Central memory CD8-positive, alpha-beta T cell (primary cell): ENCODE data around the gene BBIP1.
A peak's percentile ranks its signal among the peaks of the same experiment; 100 is the strongest.

ENCODE experiments used
- ATAC-seq: fragments of 150-1000 bp; cut with Tn5 transposase; replicated peaks from 2 replicates; pipeline ENCODE4 v1.10.0; 2022; ENCODE audit warnings: mild to moderate bottlenecking, moderate FRiP score, moderate number of reproducible peaks; ENCODE audit not compliant: poor library complexity, severe bottlenecking; ENCODE audit errors: extremely low read depth
- DNase-seq, 2 donors: peaks; one replicate each; pipeline ENCODE4 v3.0.0; 2021; ENCODE audit warnings: low spot score in 2 of 2
- H3K27ac Mint-ChIP-seq: one replicate; pipeline ENCODE4 v1.8.0; 2022; ENCODE audit warnings: low read depth, mild to moderate bottlenecking, moderate library complexity, mixed read lengths
- H3K27me3 Mint-ChIP-seq: one replicate; pipeline ENCODE4 v1.8.0; 2022; ENCODE audit warnings: mixed read lengths
- H3K36me3 Mint-ChIP-seq: one replicate; pipeline ENCODE4 v1.8.0; 2022; ENCODE audit warnings: mild to moderate bottlenecking, moderate library complexity, mixed read lengths; ENCODE audit not compliant: insufficient read depth
- H3K4me1 Mint-ChIP-seq: one replicate; pipeline ENCODE4 v1.8.0; 2022; ENCODE audit warnings: mixed read lengths
- H3K4me3 Mint-ChIP-seq: one replicate; pipeline ENCODE4 v1.8.0; 2022; ENCODE audit warnings: mild to moderate bottlenecking, moderate library complexity, mixed read lengths
- H3K9me3 Mint-ChIP-seq: one replicate; pipeline ENCODE4 v1.8.0; 2022; ENCODE audit warnings: mixed read lengths

The BBIP1 gene

DNA sequence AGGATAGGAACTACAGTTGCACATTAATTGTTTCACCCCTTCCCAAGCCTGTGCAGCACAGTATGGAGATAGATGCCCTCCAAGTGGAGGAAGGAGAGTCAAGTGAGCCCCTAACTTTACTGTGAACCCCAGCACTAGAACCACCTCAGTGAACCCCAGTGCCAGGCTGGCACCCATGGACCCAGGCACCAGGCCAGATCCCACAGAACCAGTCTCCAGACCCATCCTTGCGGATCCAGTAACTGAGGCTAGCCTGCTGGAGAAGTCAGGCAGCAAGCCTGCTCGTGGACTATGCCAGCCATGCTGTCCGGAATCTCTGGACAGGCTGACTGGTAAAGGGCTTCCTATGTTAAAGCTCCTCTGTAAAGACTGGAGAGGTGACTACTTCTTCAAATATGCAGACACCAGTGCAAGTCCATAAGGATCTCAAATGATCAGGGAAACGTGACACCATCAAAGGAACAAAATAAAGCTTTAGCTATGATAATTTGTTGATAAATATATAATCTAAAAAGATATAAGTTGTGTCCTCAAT, 28.1 kb upstream of the BBIP1 start:
- H3K36me3 Mint-ChIP-seq = peaks cover 5% of the 10 kb centered on the region
- H3K27ac Mint-ChIP-seq = no peak overlapping the region
- no peak for ATAC-seq
- no peaks in the 10 kb centered on the region for H3K27me3 Mint-ChIP-seq
- DNase-seq = no peak
- H3K4me1 Mint-ChIP-seq = peaks cover 75% of the 10 kb centered on the region
- no peak overlapping the region for H3K4me3 Mint-ChIP-seq
- H3K9me3 Mint-ChIP-seq = peaks cover 6% of the 10 kb centered on the region

DNA sequence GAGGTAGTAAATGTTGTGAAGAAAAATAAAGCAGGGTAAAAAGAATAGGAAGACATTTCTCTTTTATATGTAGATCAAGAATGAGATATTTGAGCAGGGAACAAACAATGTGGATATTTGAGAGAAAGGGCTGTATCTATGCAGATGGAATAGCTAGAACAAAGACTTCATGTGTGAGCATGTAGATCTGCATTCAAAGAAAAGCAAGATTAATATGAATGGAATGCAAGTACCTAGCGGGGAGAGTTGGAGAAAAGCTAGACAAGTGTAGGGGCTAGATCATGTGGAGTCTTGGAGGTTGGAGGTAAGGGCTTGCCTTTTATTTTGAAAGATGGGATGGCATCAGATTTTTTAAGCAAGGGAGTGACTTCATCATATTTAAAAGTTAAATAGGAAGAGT, 27.5 kb upstream of the BBIP1 start:
- peaks cover 6% of the 10 kb centered on the region for H3K9me3 Mint-ChIP-seq
- H3K4me3 Mint-ChIP-seq = no peak overlapping the region
- H3K36me3 Mint-ChIP-seq = peaks cover 5% of the 10 kb centered on the region
- DNase-seq = no peak
- peaks cover 73% of the 10 kb centered on the region for H3K4me1 Mint-ChIP-seq
- no peak for ATAC-seq
- H3K27me3 Mint-ChIP-seq = no peaks in the 10 kb centered on the region
- no peak overlapping the region for H3K27ac Mint-ChIP-seq

DNA sequence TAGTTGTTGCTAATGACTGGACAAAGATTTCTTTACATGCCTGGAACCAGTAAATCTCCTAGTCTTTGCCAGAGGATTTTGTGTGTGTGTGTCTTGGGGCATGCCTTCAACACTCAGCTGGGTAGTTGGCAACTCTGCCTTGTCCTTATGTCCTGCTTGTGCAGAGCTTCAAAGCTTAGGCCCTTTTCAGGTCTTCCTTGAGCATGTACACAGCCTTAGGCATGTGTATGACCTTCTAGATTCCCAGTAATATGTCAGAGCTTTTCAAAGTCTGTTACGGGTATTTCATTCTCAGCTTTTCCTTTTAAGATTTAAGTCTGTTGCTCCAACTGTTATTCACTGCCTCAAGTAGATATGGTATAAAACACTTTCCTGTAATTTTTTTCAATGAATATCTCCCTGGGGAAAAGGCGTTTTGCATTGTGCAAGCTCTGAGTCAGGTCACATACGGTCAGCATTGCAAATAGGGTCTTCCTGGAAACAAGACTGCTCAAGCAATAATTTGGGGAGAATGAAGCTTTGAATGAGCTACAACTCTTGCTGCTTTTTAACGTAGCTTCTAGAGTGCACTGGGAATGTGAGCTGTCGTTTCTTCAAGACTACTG, 25.9 kb upstream of the BBIP1 start:
- DNase-seq (no peak), ATAC-seq (no peak)
- Mint-ChIP-seq H3K4me1 (peaks cover 67% of the 10 kb centered on the region), H3K27ac (no peak overlapping the region), H3K9me3 (peaks cover 6% of the 10 kb centered on the region), H3K36me3 (peaks cover 6% of the 10 kb centered on the region), H3K4me3 (no peak overlapping the region), H3K27me3 (no peaks in the 10 kb centered on the region)

DNA sequence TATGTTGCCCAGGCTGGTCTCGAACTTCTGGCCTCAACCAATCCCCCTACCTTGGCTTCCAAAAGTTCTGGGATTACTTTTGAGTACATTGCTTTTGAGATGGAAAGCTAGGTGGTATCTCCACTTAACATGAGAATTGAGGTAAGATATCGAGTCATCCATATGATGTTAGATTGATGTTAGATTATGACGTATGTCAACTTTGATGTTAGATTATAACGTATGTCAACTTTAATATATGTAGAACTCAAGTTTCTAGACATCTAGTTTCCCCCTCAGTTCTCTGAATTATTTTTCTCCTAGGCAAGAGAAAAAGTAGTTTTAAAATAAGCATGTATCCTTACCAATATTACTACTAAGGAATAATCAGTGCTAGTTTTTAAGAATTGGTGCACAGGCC, 20.4 kb upstream of the BBIP1 start:
- H3K27me3 Mint-ChIP-seq = no peaks in the 10 kb centered on the region
- H3K27ac Mint-ChIP-seq = no peak overlapping the region
- no peak overlapping the region for H3K4me3 Mint-ChIP-seq
- no peak for ATAC-seq
- peaks cover 36% of the 10 kb centered on the region for H3K4me1 Mint-ChIP-seq
- peaks cover 5% of the 10 kb centered on the region for H3K36me3 Mint-ChIP-seq
- peaks cover 6% of the 10 kb centered on the region for H3K9me3 Mint-ChIP-seq
- no peak for DNase-seq

DNA sequence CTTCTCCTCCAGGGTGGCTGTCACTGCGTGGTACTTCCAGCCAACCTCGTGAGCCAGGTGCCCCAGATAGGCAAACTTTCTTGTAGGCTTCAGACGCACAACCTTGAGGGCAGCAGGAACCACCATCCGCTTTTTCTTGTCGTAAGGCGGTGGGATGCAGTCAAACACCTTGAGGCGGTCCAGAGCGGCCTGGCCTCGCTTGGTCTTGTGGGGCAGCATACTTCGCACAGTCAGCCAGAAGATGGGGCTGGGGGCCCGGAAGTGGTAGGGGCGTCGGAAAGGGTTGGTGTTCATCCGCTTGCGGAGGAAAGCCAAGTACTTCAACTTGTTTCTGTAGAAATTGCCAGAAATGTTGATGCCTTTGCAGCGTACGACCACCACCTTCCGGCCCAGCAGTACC, 17.8 kb upstream of the BBIP1 start:
- Mint-ChIP-seq H3K4me1 (peaks cover 24% of the 10 kb centered on the region), H3K9me3 (no peaks in the 10 kb centered on the region), H3K27me3 (no peaks in the 10 kb centered on the region), H3K36me3 (peaks cover 5% of the 10 kb centered on the region), H3K27ac (peak overlapping the region; percentile 55), H3K4me3 (no peak overlapping the region)
- ATAC-seq (no peak), DNase-seq (no peak)

DNA sequence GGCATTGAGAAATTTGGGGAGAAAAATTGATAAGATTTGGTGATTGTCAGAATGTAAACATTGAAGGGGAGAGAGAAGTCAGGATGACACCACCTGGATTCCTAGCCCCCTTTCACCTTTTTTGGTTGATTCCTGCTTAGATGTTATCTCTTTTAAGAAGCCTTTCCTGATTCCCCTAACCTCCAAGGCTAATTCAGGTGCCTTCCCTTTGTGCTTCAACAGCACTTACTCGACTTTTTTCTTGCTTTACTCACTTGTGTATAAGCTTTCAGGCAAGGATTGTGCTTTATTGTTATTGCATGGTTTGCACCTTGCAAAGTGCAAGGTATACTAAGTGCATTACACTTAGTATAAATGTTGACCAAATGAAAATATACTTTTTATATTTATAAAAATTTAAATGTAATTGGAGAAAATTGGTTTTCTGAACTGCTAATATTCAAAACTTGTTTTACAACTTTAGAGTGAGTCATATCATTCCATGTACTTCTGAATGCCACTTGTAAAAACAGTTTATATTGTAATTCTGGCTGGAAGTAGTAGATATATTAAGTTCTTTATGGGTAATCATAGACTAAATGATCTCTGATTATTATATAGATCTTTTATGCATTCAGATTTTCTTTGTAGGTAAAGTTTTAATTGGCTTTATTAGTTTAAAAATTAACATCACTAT, 13.7 kb upstream of the BBIP1 start:
- Mint-ChIP-seq H3K4me1 (peaks cover 18% of the 10 kb centered on the region), H3K9me3 (no peaks in the 10 kb centered on the region), H3K36me3 (peaks cover 2% of the 10 kb centered on the region), H3K27me3 (no peaks in the 10 kb centered on the region), H3K4me3 (no peak overlapping the region), H3K27ac (no peak overlapping the region)
- ATAC-seq (no peak), DNase-seq (no peak)

DNA sequence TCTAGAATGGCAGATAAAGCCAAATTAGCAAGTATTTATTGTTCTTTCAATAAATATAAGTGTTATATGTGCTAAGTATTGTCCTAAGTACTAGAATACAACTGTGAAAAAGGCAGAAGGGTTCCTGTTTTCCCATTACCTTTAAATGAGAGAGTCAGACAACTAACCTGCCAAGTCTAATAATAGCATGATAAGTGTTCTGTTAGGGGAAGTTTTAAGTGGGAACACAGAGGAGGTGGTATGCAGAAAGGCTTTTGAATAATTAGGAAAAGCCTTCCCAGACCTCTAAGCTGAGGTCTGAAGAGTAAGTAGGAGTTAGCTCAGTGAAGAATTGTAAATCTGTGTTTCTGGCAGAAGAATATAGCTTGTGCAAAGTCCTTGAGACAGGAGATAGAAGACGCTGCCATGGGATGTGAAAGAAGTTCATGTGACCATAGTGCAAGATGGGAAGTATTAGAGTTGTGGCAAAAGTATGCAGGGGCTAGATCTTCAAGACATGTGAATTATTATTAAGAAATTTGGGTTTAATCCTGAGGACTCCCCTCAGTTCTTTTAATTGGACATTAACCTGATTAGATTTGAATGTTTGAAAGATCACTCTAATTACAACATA, 12.9 kb upstream of the BBIP1 start:
- Mint-ChIP-seq H3K27ac (no peak overlapping the region), H3K27me3 (no peaks in the 10 kb centered on the region), H3K4me3 (no peak overlapping the region), H3K4me1 (peaks cover 11% of the 10 kb centered on the region), H3K9me3 (no peaks in the 10 kb centered on the region), H3K36me3 (peaks cover 2% of the 10 kb centered on the region)
- DNase-seq (no peak), ATAC-seq (no peak)

DNA sequence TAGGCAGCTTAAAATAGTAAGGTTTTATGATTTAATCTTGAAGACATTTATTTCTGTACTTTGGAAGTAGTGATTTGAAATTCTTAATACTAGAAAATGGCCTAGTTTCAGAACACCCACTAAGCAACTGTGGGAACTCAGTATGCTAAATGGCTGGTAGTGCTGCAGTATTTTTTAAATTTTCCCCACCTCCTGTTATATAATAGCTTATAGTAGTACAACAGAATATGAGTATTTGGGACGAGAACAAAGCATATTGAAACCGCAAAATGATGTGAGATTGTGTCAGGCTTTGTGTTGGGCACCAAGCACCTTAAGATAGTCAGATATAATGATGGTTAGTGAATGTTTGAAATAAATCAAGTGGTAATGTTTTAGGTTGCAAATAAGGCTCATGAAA, 8.5 kb upstream of the BBIP1 start:
- H3K27me3 Mint-ChIP-seq = no peaks in the 10 kb centered on the region
- H3K4me1 Mint-ChIP-seq = peaks cover 30% of the 10 kb centered on the region

DNA sequence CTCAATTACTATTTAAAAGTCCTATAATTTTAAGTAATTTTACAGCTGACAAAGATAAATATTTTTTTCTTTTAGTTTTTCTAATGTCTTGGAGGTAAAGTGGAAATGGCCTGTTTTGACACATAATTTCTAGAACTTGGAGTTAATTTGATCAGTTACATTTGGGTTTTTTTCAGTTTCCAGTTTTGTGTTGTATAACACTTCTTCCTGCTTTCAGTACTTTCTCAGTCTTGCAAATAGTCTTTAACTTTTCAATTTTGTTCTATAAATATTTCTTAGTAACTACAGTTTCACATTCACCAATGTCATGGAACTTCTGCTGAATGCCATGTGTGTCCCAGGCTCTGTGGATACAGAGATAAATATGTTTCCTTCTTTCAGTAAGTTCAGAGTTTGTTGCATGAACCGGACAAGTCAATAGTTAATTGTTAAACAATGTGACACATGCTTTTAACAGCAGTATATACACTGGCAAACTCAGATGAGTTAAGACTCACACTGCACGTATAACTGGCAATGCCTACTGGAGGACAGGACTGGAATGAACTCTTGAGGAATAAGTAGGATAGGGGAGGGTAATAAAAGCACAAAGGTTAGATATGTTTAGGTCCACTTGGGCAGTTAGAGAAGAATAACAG, 5.0 kb upstream of the BBIP1 start:
- DNase-seq (no peak), ATAC-seq (no peak)
- Mint-ChIP-seq H3K4me3 (no peak overlapping the region), H3K4me1 (peaks cover 39% of the 10 kb centered on the region), H3K36me3 (peaks cover 3% of the 10 kb centered on the region), H3K27me3 (no peaks in the 10 kb centered on the region), H3K9me3 (no peaks in the 10 kb centered on the region), H3K27ac (no peak overlapping the region)

More for the DNA sequence above, 8.5 kb upstream of the BBIP1 start:
- DNase-seq (no peak), ATAC-seq (no peak)
- no peaks in the 10 kb centered on the region for H3K36me3 Mint-ChIP-seq
- H3K27ac Mint-ChIP-seq = no peak overlapping the region
- no peak overlapping the region for H3K4me3 Mint-ChIP-seq
- H3K9me3 Mint-ChIP-seq = no peaks in the 10 kb centered on the region

DNA sequence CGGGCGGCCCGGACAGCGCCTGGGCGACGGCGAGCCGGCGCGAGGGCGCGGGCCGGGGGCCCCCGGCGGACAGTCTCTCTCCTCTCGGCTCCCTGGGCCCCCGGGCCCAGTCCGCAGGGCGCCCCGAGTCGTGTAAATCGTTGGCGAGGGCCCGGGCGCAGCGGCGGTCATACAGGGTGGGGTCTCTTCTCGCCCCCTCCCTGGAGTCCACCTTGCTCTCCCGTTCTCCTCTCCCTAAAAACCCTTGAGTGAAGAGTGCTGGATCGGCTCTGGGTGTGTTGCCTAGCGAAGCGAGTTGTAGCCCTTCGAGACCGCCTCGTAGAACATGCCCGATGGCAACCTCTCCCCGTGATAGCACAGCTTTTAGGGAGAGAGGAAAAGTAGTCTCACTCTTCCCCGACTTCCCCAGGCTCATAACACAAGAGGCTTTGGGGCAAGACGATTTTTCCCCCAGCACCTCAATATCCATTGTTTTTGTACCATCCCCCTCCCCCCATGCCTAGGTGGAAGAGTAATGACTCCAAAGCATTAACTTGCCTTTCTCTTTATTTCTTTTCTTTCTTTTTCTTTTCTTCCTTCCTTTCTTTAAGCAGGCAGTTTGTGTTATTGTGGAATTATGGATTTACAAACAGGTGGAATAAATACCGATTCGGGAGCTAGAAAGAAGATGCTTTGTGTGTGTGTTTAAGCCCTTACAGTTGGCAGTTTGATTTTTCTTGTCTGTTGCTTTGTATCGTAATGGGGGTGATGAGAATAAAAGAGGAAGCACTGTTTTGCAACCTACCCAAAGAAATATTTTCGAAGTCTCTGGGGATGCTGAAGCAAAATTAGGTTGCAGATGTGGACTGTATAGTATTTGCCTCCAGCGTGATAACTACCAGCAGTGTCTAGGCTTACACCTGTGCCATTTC, 1.2 kb upstream of the BBIP1 start:
- no peak for ATAC-seq
- Mint-ChIP-seq H3K4me3 (peak overlapping the region; percentile 95), H3K9me3 (no peaks in the 10 kb centered on the region), H3K27ac (peak overlapping the region; percentile 95), H3K27me3 (no peaks in the 10 kb centered on the region), H3K36me3 (peaks cover 23% of the 10 kb centered on the region), H3K4me1 (peaks cover 45% of the 10 kb centered on the region)
- no peak for DNase-seq

DNA sequence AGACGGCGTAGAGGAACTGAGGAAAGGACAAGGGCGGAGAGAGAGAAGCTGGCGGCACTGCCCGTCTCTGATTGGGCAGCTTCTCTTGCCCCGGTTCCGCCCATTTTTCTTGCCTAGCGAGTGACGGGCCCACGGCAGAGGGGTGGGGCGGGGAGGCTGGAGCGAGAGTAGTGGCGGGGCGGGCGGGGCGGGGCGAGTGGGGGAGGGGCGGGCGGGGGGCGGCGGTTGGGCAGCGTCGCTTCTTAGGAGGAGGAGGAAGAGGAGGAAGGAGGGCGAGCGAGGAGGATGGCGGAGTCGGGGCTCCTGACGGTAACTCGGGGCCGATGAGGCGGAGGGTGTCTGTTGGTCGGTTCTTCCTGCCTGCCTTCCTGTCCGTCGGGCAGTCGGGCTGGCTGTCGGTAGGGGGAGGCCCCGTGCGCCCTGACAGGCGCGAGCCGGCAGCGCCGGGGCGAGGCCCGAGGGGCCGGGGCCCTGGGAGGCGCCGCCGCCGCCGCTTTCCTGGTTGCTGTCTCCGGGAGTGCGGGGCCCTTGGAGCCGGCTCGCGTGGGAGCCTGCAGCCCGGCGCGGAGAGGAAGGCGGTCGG, 460 bp upstream of the BBIP1 start, which contains the start of gene SHOC2:
SHOC2 (plus strand) TSS at position 256 of the 583 bp plus-strand sequence. CDS start 44,755 bp downstream, outside the sequence.
- H3K27me3 Mint-ChIP-seq = no peaks in the 10 kb centered on the region
- DNase-seq = peak; percentile 88 to 98
- peak within 1 kb of the TSS; percentile 95 for H3K27ac Mint-ChIP-seq
- no peaks in the 10 kb centered on the region for H3K9me3 Mint-ChIP-seq
- peak; percentile 44 for ATAC-seq
- H3K4me1 Mint-ChIP-seq = peaks cover 42% of the 10 kb centered on the region
- H3K36me3 Mint-ChIP-seq = peaks cover 28% of the 10 kb centered on the region
- peak within 1 kb of the TSS; percentile 95 for H3K4me3 Mint-ChIP-seq
